Measurements from ENCODE around the gene GXYLT2. TPM values are rescaled to one million over a fixed set of nuclear protein-coding genes. Genes with fewer than 3 reads are reported as not detected.
A peak's percentile ranks its signal among the peaks of the same experiment; 100 is the strongest.

GXYLT2 gene
- total and polyA plus RNA-seq, 7 donors, result 0.04 to 5.9 (median 0.84) TPM

DNA sequence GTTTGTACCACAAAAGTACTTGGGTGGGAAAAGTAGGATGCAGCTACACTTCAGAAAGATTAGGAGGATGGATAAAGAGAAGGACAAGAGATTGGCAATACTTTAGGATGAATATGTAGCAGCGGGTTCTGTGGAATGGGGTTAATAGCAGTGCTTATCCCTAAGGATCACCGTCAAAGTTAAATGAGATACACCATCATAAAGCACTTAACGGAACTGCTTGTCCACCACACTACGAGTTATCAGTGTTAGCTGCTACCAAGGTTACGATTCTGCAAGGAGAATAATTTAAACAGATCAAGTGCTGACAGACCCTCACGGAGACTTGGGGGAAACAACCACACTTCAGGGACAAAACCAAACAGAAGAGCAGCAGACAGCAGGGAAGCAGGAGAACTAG is 40.6 kb upstream of the GXYLT2 start:
- TF ChIP-seq, protein P1, sequence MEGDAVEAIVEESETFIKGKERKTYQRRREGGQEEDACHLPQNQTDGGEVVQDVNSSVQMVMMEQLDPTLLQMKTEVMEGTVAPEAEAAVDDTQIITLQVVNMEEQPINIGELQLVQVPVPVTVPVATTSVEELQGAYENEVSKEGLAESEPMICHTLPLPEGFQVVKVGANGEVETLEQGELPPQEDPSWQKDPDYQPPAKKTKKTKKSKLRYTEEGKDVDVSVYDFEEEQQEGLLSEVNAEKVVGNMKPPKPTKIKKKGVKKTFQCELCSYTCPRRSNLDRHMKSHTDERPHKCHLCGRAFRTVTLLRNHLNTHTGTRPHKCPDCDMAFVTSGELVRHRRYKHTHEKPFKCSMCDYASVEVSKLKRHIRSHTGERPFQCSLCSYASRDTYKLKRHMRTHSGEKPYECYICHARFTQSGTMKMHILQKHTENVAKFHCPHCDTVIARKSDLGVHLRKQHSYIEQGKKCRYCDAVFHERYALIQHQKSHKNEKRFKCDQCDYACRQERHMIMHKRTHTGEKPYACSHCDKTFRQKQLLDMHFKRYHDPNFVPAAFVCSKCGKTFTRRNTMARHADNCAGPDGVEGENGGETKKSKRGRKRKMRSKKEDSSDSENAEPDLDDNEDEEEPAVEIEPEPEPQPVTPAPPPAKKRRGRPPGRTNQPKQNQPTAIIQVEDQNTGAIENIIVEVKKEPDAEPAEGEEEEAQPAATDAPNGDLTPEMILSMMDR (IDR thresholded peaks at IDR 0.05), result no peak
- DNase-seq, result no peak
- Histone ChIP-seq H3K4me1 (peaks cover 31% of the 10 kb centered on the region), H3K27me3 (ENCODE audit: insufficient read depth in 3 of 3, low read length in 2 of 3) (no peaks in the 10 kb centered on the region), H3K4me3 (peak overlapping the region; percentile 89), H3K36me3 (ENCODE audit: insufficient read depth in 1 of 2, low read depth in 1 of 2) (peaks cover 0 to 6% of the 10 kb centered on the region in 2 donors), H3K27ac (peak overlapping the region; percentile 84), H3K9me3 (no peaks in the 10 kb centered on the region)
- 8 to 12% (median 9%) methylated on average over 6 of the region's 6 CpGs for WGBS, 3 donors
- ATAC-seq, result no peak
- intact Hi-C loops (cut with DNase I), result loop anchor here (5.0 to 10.0 kb wide), 3 partner anchors 148 to 240 kb away; partner anchors contain the start of gene PPP4R2 (in 1 of the 2)

DNA sequence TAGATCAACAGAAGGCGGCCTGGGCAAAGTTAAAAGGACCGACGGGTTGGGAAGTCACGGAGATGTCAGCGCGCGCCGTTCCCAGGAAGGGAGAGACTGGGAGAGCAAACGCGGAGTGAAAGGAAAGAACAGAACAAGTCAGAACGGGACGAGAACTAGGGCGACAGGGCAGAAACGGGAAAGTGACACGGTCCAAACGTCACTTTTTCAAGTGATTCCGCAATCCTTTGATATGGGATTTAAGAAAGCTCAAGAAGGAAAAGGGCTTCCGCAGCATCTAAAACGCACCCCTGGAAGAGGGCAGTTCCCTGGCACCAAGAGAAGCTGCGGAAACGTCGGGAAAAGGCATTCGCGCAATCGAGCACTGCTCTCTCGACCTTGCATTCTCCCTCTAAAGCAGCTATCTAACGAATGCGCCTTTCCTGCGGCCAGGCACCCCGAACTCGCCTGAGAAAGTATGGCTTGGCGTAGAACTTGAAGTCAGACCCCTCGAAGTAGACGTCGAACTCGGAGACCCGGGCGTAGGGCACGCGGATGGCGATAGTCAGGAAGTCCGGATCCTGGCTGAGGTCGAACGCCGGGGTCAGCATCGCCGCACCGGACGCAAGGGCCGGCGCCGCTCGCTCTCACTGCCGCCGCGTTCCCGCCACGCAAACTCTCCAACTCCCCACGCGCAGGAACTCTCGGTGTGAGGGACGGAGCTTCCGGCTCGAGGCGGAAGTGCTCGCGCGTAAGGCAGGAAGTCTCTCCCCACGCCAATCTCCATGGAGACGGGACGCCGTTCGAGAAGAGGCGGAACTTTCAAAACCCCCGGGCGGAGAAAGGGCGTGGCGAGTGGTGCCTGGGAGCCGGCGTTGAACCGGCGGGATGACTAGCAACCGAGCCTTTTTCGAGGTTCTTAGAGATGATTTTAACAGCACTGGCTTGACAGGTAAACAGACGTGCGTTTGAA is 39.8 kb upstream of the GXYLT2 start, which contains the start of gene SHQ1:
Gene SHQ1 (minus strand): TSS at position 695 of the 952 bp plus-strand sequence. CDS start 105 bp downstream, at position 590.
- H3K9me3 ChIP-seq, result no peaks in the 10 kb centered on the region
- peaks cover 31% of the 10 kb centered on the region for H3K4me1 ChIP-seq
- DNase-seq, result peak; percentile 96 to 98
- WGBS, 3 donors, result 0% methylated on average over 85 to 86 of the region's 86 CpGs
- H3K27ac ChIP-seq, result peak within 1 kb of the TSS; percentile 84
- H3K36me3 ChIP-seq (ENCODE audit: insufficient read depth in 1 of 2, low read depth in 1 of 2), result peaks cover 0 to 5% of the 10 kb centered on the region in 2 donors
- intact Hi-C loops (cut with DNase I), result loop anchor here (5.0 to 10.0 kb wide), 3 partner anchors 147 to 239 kb away; partner anchors contain the start of gene PPP4R2 (in 1 of the 2)
- TF ChIP-seq, protein P1 (IDR thresholded peaks at IDR 0.05), result no peak
- ATAC-seq, result peak; percentile 98 to 99 (median 99)
- no peaks in the 10 kb centered on the region for H3K27me3 ChIP-seq (ENCODE audit: insufficient read depth in 3 of 3, low read length in 2 of 3)
- peak within 1 kb of the TSS; percentile 89 for H3K4me3 ChIP-seq

DNA sequence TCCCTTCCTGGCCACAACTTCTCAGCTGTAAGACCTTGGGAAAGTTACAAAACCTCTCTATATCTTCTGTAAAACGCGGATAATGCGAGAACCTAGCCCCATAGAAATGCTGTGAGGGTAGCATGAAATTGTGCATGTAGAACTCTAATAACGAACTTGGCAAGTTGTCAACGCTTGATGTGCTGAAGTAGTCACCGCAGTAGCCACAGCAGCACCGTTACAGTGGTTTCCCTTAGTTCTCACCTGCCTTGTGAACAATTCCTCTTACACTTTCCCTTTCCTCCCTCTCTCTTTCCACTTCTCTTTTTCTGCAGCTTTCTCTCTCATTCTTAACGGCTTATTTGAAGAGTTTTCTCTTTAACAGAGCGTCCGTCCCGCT is 39.2 kb upstream of the GXYLT2 start:
- TF ChIP-seq, protein P1 (IDR thresholded peaks at IDR 0.05), result no peak
- H3K27me3 ChIP-seq (ENCODE audit: insufficient read depth in 3 of 3, low read length in 2 of 3), result no peaks in the 10 kb centered on the region
- ATAC-seq, result peak in 1 of 4 donors; percentile 6
- H3K4me1 ChIP-seq, result peaks cover 31% of the 10 kb centered on the region
- peak overlapping the region; percentile 89 for H3K4me3 ChIP-seq
- no peaks in the 10 kb centered on the region for H3K9me3 ChIP-seq
- H3K36me3 ChIP-seq (ENCODE audit: insufficient read depth in 1 of 2, low read depth in 1 of 2), result peaks cover 0 to 2% of the 10 kb centered on the region in 2 donors
- H3K27ac ChIP-seq, result no peak overlapping the region
- intact Hi-C loops (cut with DNase I), result loop anchor here (5.0 to 10.0 kb wide), 3 partner anchors 146 to 239 kb away; partner anchors contain the start of gene PPP4R2 (in 1 of the 2)
- 0 to 1% (median 1%) methylated on average over 11 of the region's 11 CpGs for WGBS, 3 donors
- DNase-seq, result no peak

DNA sequence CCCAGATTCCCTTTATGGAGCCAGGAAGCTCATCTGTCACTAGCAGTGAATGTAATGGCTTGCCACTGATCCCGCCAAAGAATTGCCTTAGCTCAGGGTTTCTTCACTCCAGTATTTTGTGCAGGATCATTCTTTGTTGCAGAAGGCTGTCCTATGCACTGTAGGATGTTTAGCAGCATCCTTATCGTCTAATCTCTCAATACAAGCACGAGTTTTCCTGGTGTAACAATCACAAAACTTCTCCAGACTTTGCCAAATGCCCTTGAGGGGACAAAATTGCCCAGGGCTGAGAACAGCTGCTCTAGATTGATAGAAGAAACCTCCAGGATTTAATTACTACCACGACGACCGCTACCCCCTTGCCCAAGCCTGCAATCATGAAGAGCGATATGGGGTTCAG is 32.8 kb upstream of the GXYLT2 start:
- H3K27ac ChIP-seq, result no peak overlapping the region
- H3K36me3 ChIP-seq (ENCODE audit: insufficient read depth in 1 of 2, low read depth in 1 of 2), result no peaks in the 10 kb centered on the region
- no peaks in the 10 kb centered on the region for H3K4me1 ChIP-seq
- intact Hi-C loops (cut with DNase I), result no loop called here
- H3K9me3 ChIP-seq, result no peaks in the 10 kb centered on the region
- 33 to 49% (median 34%) methylated on average over 7 of the region's 7 CpGs for WGBS, 3 donors
- TF ChIP-seq, protein P1 (IDR thresholded peaks at IDR 0.05), result no peak
- H3K4me3 ChIP-seq, result no peak overlapping the region
- no peak for ATAC-seq
- DNase-seq, result no peak
- peaks cover 0 to 10% (median 0%) of the 10 kb centered on the region in 3 donors for H3K27me3 ChIP-seq (ENCODE audit: insufficient read depth in 3 of 3, low read length in 2 of 3)
